ENCODE data around the gene ACE.

The ACE gene

DNA sequence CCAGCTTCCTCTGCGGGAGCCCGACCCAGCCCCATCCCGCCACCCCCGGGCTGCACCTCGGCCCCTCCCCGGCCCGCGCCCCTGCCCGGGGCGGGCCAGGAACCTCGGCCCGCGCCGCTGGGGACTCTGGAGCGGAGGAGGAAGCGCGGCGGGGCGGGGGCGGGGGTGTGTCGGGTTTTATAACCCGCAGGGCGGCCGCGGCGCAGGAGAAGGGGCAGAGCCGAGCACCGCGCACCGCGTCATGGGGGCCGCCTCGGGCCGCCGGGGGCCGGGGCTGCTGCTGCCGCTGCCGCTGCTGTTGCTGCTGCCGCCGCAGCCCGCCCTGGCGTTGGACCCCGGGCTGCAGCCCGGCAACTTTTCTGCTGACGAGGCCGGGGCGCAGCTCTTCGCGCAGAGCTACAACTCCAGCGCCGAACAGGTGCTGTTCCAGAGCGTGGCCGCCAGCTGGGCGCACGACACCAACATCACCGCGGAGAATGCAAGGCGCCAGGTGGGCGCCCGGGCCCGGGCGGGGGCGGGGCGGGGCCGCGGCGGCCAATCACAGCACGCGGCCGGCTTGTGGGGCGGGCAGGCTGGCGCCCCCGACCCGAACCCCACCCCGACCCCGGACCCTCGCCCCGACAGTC is at the start of gene ACE:
Gene ACE (plus strand): TSS at position 208 of the 626 bp plus-strand sequence. CDS start 34 bp downstream, at position 242.
- no peak for DNase-seq (ENCODE audit: extremely low spot score)
- TF ChIP-seq, protein P1, sequence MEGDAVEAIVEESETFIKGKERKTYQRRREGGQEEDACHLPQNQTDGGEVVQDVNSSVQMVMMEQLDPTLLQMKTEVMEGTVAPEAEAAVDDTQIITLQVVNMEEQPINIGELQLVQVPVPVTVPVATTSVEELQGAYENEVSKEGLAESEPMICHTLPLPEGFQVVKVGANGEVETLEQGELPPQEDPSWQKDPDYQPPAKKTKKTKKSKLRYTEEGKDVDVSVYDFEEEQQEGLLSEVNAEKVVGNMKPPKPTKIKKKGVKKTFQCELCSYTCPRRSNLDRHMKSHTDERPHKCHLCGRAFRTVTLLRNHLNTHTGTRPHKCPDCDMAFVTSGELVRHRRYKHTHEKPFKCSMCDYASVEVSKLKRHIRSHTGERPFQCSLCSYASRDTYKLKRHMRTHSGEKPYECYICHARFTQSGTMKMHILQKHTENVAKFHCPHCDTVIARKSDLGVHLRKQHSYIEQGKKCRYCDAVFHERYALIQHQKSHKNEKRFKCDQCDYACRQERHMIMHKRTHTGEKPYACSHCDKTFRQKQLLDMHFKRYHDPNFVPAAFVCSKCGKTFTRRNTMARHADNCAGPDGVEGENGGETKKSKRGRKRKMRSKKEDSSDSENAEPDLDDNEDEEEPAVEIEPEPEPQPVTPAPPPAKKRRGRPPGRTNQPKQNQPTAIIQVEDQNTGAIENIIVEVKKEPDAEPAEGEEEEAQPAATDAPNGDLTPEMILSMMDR (IDR thresholded peaks at IDR 0.05; ENCODE audit: control extremely low read depth, extremely low read depth, low read depth, missing control alignments) = no peak
- CTCF ChIA-PET = interaction anchor here (0.6 to 9.3 kb wide), 3 partner anchors 37 to 50 kb away, joined by 3 to 224 read pairs (median 3); no protein-coding TSS in a partner anchor
- POLR2A ChIA-PET = no interaction called here

DNA sequence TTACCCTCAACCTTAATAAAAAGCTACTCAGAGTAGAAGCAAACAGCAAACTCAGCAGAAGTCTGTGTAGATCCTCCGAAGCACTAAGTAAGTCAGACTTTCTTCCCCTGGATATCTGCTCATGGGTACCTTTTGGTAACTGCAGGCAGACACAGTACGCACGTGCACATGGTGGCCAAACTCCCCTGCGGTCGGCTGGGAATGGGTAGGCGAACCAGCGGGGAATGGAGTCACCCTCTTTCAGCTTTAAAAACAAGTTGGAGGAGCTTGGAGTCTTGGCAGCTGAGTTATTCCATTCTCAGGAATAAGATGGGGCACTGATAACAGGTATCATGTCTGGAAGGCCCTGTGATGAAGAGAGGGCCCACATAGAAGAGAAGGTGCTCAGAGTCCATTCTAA is 47.1 kb upstream of the ACE start:
- no peak for DNase-seq (ENCODE audit: extremely low spot score)
- ChIA-PET POLR2A (no interaction called here), CTCF (interaction anchor here (1.2 to 8.1 kb wide), 4 partner anchors 13 to 183 kb away, joined by 3 to 224 read pairs (median 24); partner anchors contain the start of gene ACE)
- TF ChIP-seq, protein P1 (IDR thresholded peaks at IDR 0.05; ENCODE audit: control extremely low read depth, extremely low read depth, low read depth, missing control alignments) = no peak

DNA sequence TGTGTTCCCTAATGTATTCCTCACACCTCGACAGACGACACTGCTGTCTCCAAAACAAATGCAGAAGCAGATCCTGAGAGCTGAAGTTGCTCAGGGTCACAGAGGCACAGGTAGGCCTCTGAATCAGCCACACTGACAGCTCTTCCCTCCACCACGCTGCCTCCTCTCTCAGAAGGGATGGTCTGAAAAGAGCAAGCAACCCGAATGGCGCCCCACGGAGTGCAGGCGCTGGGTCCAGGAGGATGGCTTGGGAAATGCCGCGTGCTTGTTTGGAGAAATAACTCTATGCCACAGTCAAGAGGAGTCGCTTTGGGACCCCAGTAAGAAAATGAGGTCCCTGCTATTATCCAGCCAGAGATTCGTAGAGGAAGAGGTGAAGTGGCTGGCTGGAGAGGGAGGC is 46.6 kb upstream of the ACE start:
- TF ChIP-seq, protein P1 (IDR thresholded peaks at IDR 0.05; ENCODE audit: control extremely low read depth, extremely low read depth, low read depth, missing control alignments) = no peak
- no peak for DNase-seq (ENCODE audit: extremely low spot score)
- POLR2A ChIA-PET = no interaction called here
- CTCF ChIA-PET = interaction anchor here (2.1 to 8.1 kb wide), 3 partner anchors 24 to 182 kb away, joined by 8 to 224 read pairs (median 41); partner anchors contain the start of gene ACE

DNA sequence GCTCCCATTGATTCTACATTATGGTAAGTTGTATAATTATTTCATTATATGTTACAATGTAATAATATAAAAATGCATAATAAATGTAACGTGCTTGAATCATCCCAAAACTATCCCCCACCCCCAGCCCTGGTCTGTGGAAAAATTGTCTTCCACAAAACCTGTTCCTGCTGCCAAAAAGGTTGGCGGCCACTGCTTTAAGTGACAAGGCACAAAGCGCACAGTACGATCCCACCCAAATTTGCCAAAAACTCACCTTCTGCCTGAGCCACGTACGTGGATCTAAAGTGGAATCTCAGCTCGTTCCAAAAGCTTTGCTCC is 45.3 kb upstream of the ACE start:
- TF ChIP-seq, protein P1 (IDR thresholded peaks at IDR 0.05; ENCODE audit: control extremely low read depth, extremely low read depth, low read depth, missing control alignments) = no peak
- POLR2A ChIA-PET = no interaction called here
- CTCF ChIA-PET = interaction anchor here (1.0 to 6.7 kb wide), 5 partner anchors 11 to 181 kb away, joined by 3 to 41 read pairs (median 6); partner anchors contain the start of gene ACE
- DNase-seq (ENCODE audit: extremely low spot score) = no peak

DNA sequence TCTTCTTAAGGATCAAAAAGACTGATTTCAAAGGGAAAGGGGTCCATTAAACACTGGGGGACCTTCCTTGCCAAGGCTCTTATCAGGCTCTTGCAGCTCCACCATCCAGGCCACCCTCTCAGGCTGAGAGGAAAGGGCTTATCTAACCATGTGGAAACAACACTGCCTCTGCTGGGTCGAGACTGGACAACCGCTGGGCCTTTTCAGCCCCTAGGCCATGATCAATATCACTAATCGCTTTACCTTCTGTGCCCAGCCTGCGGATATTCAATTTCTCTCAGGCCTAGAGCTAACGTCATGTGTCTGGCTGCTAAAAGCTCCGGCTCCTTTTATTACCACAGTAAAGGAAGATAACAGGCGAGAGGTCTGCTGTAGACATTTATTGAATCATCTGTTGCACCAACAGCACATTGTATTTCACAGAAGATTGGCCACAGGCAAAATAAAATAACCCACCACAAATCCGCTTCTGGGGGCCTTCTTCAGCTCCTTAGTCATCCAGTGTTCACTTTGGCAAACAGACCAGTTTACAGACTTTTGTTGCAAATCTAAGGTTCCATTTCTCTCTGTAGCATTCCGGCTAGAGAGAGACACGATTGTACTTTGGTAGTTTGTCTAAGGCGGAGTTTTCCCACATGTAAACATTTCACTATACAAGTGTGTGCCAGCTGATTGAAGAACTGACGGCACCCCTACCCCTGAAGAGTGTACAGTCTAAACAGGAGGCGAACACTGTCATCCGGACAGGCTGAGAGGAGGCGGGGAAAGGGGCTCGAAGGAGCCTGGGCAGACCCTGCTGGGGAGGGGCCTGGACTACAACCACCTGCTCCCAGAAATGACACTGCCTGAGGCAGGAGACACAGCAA is 44.7 kb upstream of the ACE start:
- POLR2A ChIA-PET = no interaction called here
- TF ChIP-seq, protein P1 (IDR thresholded peaks at IDR 0.05; ENCODE audit: control extremely low read depth, extremely low read depth, low read depth, missing control alignments) = no peak
- DNase-seq (ENCODE audit: extremely low spot score) = no peak
- CTCF ChIA-PET = interaction anchor here (1.1 to 6.7 kb wide), 4 partner anchors 11 to 180 kb away, joined by 3 to 41 read pairs (median 20); partner anchors contain the start of gene ACE

DNA sequence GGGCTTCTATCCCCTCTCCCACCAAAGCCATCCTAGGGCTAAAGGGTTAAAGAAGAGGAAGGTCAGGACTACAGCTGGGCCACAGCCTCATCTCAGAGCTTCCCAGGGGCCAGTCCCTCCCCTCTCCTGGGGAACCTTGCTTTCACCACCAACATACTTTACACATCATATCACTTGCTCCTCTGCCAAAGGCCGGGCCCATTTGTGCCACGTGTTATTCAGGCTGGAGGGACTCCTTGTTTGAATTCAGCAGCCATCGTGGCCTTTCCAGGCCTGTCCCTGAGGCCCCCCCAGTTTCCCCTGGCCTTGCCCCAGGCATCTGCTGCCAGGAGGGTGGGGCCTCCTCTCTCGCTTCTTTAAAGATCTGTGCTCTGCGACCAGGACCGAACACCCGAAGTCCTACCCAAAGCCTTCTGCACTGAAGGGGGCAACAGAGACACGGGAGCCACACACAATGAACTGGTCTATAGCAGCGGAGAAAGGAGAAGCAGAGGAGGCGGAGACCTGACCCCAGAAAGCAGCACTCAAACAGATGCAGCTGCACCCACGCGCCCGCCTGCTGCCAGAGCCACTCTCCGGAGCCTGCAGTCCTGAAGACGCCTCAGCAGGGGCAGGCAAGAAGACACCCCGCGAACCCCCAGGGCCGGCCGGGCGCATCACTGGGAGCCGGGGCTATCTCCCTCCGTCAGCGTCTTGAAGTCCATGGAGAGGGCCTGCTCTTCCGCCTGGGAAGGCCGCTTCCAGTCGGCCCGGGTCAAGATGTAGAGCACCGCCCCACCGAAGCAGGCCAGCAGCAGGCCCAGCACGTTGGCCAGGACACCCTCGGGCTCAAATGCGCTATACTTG is 42.9 kb upstream of the ACE start:
- CTCF ChIA-PET = interaction anchor here (0.7 to 6.7 kb wide), 7 partner anchors 9 to 188 kb away, joined by 3 to 34 read pairs (median 8); partner anchors contain the start of gene MAP3K3
- DNase-seq (ENCODE audit: extremely low spot score) = no peak
- TF ChIP-seq, protein P1 (IDR thresholded peaks at IDR 0.05; ENCODE audit: control extremely low read depth, extremely low read depth, low read depth, missing control alignments) = no peak
- POLR2A ChIA-PET = interaction anchor here (0.5 kb wide), 1 partner anchor 316 kb away, joined by 4 read pairs; no protein-coding TSS in a partner anchor

All from GM10248 (cell line).